ENCODE measurements around the gene CHST7. TPM values are rescaled to one million over a fixed set of nuclear protein-coding genes. Genes with fewer than 3 reads are reported as not detected.

CHST7 gene
- total RNA-seq, 1 donor from 2014 or later = 34.5 TPM

DNA sequence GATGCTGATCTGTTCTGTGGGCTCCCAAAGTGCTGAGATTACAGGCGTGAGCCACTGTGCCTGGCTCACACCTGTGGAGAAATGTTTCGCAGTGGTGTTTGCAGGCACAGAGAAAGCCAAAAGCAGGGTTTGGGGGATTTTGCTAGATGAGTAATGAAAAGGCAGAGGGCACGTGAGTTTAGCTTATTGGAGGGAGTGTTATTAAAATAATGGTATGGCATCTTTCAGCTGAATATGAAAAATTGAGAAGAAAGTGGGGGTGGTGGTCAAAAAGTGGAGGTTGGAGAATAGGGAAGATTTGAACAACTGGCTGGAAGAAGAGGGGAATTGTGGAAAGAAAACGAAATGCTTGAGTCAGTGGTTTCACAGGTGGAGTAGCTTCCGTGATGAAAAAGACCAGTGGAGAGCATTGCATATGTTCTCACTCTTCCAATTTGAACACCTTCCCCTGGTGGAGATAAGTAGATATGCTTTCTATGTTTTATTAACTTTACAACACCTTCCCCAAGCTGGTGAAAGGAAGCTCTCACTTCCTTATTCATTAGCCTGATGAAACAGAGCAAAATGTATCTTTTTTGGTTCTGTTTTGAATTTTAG is 1.1 kb upstream of the CHST7 start:
- no peak for DNase-seq (ENCODE audit: low read depth in 2 of 2)

DNA sequence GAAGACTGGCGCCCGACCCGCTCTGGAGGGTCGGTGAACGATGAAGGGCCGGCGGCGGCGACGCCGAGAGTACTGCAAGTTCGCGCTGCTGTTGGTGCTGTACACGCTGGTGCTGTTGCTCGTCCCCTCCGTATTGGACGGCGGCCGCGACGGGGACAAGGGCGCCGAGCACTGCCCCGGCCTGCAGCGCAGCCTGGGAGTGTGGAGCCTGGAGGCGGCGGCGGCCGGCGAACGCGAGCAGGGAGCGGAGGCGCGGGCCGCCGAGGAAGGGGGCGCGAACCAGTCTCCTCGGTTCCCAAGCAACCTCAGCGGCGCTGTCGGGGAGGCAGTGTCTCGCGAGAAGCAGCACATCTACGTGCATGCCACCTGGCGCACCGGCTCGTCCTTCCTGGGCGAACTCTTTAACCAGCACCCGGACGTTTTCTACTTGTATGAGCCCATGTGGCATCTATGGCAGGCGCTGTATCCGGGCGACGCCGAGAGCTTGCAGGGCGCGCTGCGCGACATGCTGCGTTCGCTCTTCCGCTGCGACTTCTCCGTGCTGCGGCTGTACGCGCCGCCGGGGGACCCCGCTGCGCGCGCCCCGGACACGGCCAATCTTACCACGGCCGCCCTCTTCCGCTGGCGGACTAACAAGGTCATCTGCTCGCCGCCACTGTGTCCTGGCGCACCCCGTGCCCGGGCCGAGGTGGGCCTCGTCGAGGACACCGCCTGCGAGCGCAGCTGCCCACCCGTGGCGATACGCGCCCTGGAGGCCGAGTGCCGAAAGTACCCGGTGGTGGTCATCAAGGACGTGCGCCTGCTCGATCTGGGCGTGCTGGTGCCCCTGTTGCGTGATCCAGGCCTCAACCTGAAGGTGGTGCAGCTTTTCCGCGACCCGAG is 568 bp downstream of the CHST7 start:
- DNase-seq (ENCODE audit: low read depth in 2 of 2) = peak; percentile 60 to 61

DNA sequence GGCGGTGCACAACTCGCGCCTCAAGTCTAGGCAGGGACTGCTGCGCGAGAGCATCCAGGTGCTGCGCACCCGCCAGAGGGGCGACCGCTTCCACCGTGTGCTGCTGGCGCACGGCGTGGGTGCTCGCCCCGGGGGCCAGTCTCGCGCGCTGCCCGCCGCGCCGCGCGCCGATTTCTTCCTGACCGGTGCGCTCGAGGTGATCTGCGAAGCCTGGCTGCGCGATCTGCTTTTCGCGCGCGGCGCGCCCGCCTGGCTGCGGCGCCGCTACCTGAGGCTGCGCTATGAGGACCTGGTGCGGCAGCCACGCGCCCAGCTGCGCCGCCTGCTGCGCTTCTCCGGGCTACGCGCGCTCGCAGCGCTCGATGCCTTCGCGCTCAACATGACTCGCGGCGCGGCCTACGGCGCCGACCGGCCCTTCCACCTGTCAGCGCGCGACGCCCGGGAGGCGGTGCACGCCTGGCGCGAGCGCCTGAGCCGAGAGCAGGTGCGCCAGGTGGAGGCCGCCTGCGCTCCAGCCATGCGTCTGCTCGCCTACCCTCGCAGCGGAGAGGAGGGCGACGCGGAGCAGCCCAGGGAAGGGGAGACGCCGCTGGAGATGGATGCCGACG is 1.3 kb downstream of the CHST7 start:
- DNase-seq (ENCODE audit: low read depth in 2 of 2) = peak; percentile 39 to 63

GRCh38 chrX:46575586-46575985 is 2.0 kb downstream of the CHST7 start:
- DNase-seq (ENCODE audit: low read depth in 2 of 2) = no peak

- peak; percentile 31 to 46 for DNase-seq (ENCODE audit: low read depth in 2 of 2)
Measured at GRCh38 chrX:46575991-46576392, 2.4 kb downstream of the CHST7 start.

GRCh38 chrX:46576458-46576857 is 2.9 kb downstream of the CHST7 start:
- DNase-seq (ENCODE audit: low read depth in 2 of 2) = peak; percentile 20 to 23

DNA sequence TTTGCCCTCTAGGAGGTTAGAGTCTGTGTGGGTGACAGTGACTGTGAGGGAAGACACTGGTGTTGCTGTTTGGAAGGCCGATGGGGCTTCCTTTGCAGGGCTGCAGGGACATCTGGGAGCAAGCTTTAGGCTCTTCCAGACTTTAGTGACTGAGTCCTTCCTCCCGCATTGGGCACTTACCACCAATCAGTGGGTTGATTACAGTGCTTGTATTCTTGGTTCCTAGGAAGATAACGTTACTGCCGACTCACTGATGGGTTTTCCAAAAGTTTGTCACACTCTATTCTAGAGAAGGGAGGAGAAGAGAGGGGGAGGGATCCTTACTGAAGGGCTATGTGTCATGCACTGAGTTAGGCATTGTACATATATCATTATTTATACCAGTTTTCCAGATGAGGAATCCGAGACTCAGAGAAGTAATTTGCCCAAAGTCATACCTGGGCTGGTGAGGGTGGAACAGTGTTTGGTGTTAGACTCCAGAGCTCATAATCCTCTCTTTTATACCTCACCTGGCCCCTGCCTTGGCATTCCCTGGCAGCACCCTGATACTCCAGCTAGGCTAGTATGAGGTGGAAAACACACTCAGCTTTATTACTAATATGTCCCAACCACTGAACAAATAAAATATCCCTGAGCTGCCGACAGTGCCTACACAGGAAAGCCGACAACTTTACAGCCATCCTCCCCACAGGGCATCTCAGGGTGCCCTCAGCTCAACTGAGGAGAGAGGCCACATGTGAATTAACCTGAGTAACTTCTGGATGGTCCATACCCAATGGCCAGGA is 3.8 kb downstream of the CHST7 start:
- peak in 1 of 2 donors; percentile 7 for DNase-seq (ENCODE audit: low read depth in 2 of 2)

GRCh38 chrX:46579250-46579649 is 5.7 kb downstream of the CHST7 start:
- DNase-seq (ENCODE audit: low read depth in 2 of 2) = no peak

DNA sequence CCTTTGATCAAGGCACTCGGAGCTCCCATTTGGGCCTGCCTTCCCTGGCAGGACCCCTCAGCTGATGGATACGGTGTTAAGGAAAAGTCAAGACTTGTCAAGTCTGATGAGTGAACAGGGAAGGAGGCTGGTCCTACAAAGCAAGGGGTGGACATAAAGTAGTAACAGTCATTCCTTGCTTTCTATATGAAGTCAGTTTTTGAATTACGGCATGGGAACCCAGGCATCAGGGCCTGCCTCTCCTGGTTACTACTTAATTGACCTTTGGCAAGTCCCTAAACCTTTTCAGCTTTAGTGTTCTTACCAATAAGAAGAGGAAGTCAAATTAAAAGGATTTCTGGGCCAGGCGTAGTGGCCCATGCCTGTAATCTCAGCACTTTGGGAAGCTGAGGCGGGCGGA is 7.0 kb downstream of the CHST7 start:
- DNase-seq (ENCODE audit: low read depth in 2 of 2) = no peak

DNA sequence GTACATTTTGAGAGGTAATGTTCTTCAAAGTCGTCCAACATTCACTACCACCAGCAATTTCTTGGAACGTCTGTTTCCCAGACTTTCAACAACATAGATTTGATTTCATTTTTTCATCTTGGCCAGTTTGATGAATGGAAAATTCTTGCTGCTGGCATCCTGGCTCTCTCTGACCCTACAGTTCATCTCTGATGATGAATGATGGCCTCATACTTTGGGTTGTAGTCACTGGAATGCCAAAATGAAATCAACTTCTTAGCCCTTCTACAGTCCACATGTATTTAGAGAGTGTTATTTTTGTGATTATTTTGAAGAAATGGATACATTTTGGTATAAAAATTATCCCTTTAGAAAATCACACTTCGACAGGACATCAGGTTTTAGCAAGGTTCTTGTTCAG is 8.8 kb downstream of the CHST7 start:
- DNase-seq (ENCODE audit: low read depth in 2 of 2) = peak; percentile 45 to 57

DNA sequence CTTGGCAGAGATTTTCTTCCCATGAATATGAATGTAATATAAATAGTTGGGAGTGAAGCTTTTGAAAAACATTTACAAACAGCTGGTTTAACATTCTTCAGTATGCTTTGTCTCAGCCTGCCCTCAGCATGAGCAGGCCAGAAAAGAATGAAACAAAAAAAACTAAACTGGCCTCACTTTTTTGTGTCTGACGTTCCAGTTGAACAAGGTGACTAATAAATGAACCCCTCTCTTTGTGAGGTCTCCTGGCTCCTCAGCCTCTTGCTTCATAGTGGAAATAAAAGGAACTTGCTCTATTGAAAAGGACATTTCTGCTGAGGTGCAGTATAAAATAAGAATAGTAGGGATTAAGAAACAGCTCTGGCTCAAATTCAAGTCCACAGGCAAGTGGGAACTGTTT is 9.4 kb downstream of the CHST7 start:
- peak in 1 of 2 donors; percentile 64 for DNase-seq (ENCODE audit: low read depth in 2 of 2)

DNA sequence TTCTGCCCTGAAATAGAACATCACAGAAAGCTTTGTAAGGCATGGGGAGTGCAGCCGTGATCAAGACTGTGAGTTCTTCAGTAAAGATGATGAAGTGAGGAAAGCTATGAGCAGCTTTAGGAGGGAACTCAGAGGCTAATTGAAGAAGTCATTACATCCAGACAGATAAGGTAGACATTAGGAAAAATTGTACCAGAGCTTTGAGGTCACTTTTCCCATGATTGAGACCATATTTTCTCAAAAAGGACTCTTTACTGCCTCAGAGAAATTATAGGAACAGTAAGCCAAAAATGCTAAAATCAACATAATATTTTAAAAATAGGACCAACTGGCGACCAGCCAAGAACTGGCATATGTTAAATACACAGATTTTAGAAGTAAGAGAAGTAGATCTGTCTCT is 11.2 kb downstream of the CHST7 start:
- DNase-seq (ENCODE audit: low read depth in 2 of 2) = no peak

GRCh38 chrX:46587158-46587557 is 13.6 kb downstream of the CHST7 start:
- peak; percentile 48 to 58 for DNase-seq (ENCODE audit: low read depth in 2 of 2)

DNA sequence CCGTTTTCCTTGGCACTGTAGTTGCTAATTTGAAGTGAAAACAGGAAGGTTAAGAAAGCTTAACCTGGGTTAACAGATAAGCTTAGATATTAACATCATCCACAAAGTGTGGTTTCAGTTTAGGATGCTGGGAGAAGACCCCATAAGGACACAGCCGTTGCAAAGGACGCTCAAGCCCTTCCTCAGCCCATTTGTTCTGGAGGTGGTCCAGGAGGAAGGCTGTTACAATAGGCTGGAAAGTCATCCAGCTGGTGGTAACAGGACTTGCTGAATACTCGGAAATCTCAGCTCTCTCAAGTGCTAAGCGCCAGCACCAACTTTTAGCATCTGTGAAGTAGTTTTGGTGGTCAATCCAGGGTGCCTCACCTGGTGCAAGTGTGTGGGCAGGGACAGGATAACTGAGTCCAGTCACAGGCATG is 14.2 kb downstream of the CHST7 start:
- peak; percentile 57 to 61 for DNase-seq (ENCODE audit: low read depth in 2 of 2)

DNA sequence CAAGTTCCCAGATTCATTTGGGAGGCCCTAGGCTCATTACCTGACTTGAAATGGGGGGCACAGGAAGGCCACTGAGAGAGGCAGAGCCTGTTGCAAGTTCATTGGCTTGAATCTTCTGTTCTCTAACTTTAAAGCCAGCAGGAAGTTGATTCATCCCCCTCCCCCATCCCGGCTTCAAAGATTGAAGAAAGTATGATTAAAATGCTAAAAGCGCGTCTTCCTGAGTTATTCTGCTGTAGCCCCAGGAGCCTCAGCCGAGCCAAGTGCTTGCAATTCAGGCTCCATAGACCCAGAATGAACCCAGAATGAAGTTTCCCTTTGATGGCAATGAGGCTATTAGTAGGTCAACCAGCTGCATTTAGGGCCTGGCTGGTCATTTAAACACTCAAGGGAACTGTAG is 14.7 kb downstream of the CHST7 start:
- peak; percentile 17 to 76 for DNase-seq (ENCODE audit: low read depth in 2 of 2)

- peak; percentile 58 to 60 for DNase-seq (ENCODE audit: low read depth in 2 of 2)
Measured at GRCh38 chrX:46589977-46590723, 16.6 kb downstream of the CHST7 start.

GRCh38 chrX:46595084-46595483 is 21.5 kb downstream of the CHST7 start:
- no peak for DNase-seq (ENCODE audit: low read depth in 2 of 2)

DNA sequence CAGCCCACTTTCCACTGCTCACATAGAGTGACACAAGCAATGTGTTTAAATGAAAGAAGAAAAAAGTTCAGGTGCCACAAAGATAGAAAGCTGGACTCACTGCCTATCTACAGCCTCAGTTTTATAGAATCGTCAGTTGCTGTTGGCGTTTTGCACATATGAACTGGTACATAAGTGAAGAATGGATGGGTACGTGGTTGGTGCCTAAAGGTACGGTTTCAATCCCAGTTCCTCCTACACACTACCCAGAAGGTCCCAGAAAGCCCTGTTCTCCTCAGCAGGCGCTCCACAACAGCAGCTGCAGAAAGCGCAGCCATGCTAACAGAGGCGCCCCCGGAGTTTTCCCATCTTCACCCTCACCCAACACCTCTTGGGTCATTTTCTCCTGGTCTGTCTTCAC is 23.6 kb downstream of the CHST7 start:
- no peak for DNase-seq (ENCODE audit: low read depth in 2 of 2)

GRCh38 chrX:46597771-46598170 is 24.2 kb downstream of the CHST7 start:
- peak; percentile 37 to 80 for DNase-seq (ENCODE audit: low read depth in 2 of 2)

DNA sequence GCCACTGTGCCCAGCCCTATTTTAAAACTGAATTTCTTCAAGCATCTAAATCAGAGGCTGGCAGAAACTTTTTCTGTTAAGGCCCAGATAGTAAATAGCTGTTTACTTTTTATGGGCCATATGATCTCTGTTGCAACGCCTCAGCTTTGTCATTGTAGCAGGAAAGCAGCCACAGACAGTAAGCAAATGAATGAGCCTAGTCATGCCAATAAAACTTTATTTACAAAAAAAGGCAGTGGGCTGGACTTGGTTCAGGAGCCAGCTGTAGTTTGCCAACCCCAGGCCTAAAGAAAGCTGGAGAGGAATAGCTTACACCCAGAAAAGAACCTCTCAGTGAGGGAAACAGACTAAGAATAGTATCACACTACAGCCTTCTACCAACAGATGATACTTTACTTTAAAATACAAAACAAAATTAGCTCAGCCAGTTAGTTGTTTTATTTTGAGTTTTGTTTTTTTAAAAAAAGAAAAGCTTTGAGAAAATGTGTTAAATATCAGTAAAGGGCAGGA is 25.5 kb downstream of the CHST7 start:
- DNase-seq (ENCODE audit: low read depth in 2 of 2) = no peak

DNA sequence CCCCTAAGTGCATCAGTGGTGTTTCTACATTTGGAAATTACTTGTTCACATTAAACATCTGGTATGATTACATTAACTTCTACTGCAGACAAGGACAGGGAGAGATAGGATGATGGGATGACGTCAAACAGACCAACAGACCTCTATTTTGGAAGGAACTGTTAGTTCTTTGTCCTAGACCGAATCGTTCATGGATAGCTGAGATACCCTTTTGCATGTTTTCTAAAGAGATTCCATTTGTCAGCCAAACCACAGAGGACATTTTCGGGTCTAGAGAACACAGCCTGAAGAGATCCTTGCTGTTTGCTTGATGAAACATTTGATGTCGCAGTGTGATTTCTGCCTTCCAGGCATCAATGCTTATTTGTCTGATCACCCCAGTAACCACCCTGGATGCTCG is 27.7 kb downstream of the CHST7 start:
- no peak for DNase-seq (ENCODE audit: low read depth in 2 of 2)

Measured in lung microvascular endothelial cell (primary cell).